Measurements from ENCODE around the gene AP2M1.

Gene AP2M1

DNA sequence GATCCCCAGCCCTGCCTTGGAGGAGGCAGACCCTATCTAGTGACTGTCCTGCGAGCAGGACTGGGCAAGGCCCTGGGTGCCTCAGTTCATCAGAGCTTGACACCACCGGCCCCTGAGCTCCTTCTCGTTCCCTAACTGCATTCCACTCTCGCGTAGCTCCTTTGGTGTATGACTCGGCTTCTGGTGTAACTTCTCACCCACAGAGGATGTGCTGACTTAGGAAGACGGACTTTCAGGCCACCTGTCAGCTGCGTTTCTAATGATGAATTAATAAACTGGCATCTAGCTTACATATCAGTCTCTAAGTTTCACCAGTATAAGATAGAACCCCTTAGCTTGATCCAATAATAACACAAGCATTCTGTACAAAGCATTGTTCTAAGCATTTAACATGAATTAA, 28.9 kb downstream of the AP2M1 start:
- no peaks in the 10 kb centered on the region for H4K20me1 ChIP-seq (ENCODE audit: insufficient read depth, low read length, poor library complexity, severe bottlenecking)

GRCh38 chr3:184209146-184209923, 34.7 kb downstream of the AP2M1 start:
- no peak overlapping the region for H2AFZ ChIP-seq (ENCODE audit: low read length)
- no peaks in the 10 kb centered on the region for H3K9me3 ChIP-seq (ENCODE audit: insufficient read depth, low read depth, low read length)
- H3K36me3 ChIP-seq (ENCODE audit: insufficient read depth, low read length): no peaks in the 10 kb centered on the region
- no peak overlapping the region for H3K4me3 ChIP-seq (ENCODE audit: low read length, poor library complexity, severe bottlenecking)
- no peaks in the 10 kb centered on the region for H3K4me1 ChIP-seq (ENCODE audit: insufficient read depth, low read length, poor library complexity, severe bottlenecking)
- no peak for TF ChIP-seq EZH2phosphoT487 (IDR thresholded peaks at IDR 0.05; ENCODE audit: borderline replicate concordance)
- TF ChIP-seq, protein P1, sequence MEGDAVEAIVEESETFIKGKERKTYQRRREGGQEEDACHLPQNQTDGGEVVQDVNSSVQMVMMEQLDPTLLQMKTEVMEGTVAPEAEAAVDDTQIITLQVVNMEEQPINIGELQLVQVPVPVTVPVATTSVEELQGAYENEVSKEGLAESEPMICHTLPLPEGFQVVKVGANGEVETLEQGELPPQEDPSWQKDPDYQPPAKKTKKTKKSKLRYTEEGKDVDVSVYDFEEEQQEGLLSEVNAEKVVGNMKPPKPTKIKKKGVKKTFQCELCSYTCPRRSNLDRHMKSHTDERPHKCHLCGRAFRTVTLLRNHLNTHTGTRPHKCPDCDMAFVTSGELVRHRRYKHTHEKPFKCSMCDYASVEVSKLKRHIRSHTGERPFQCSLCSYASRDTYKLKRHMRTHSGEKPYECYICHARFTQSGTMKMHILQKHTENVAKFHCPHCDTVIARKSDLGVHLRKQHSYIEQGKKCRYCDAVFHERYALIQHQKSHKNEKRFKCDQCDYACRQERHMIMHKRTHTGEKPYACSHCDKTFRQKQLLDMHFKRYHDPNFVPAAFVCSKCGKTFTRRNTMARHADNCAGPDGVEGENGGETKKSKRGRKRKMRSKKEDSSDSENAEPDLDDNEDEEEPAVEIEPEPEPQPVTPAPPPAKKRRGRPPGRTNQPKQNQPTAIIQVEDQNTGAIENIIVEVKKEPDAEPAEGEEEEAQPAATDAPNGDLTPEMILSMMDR (conservative IDR thresholded peaks at IDR 0.05; ENCODE audit: low read length): no peak
- no peak overlapping the region for H3K4me2 ChIP-seq (ENCODE audit: low read depth, low read length, poor library complexity, severe bottlenecking)
- H3K9ac ChIP-seq (ENCODE audit: low read depth, low read length, poor library complexity, severe bottlenecking): no peak overlapping the region
- no peaks in the 10 kb centered on the region for H3K79me2 ChIP-seq (ENCODE audit: insufficient read depth, low read length)
- H3K9me2 ChIP-seq (replicated peaks; ENCODE audit: low read depth, low read length): no peaks in the 10 kb centered on the region
- H3K27me3 ChIP-seq (ENCODE audit: insufficient read depth, low read length, poor library complexity, severe bottlenecking): no peaks in the 10 kb centered on the region
- H3F3A ChIP-seq (ENCODE audit: low read depth): no peaks in the 10 kb centered on the region
- no peaks in the 10 kb centered on the region for H4K20me1 ChIP-seq (ENCODE audit: insufficient read depth, low read length, poor library complexity, severe bottlenecking)

More for the DNA sequence above, 28.9 kb downstream of the AP2M1 start:
- TF ChIP-seq EZH2phosphoT487 (IDR thresholded peaks at IDR 0.05; ENCODE audit: borderline replicate concordance): no peak
- TF ChIP-seq, protein P1 (conservative IDR thresholded peaks at IDR 0.05; ENCODE audit: low read length): no peak
- Histone ChIP-seq H3K4me1 (ENCODE audit: insufficient read depth, low read length, poor library complexity, severe bottlenecking) (no peaks in the 10 kb centered on the region), H3K27me3 (ENCODE audit: insufficient read depth, low read length, poor library complexity, severe bottlenecking) (no peaks in the 10 kb centered on the region), H3K9me3 (ENCODE audit: insufficient read depth, low read depth, low read length) (no peaks in the 10 kb centered on the region), H3K4me2 (ENCODE audit: low read depth, low read length, poor library complexity, severe bottlenecking) (no peak overlapping the region), H3K9me2 (replicated peaks; ENCODE audit: low read depth, low read length) (no peaks in the 10 kb centered on the region), H3K79me2 (ENCODE audit: insufficient read depth, low read length) (no peaks in the 10 kb centered on the region), H3K36me3 (ENCODE audit: insufficient read depth, low read length) (no peaks in the 10 kb centered on the region), H3K4me3 (ENCODE audit: low read length, poor library complexity, severe bottlenecking) (no peak overlapping the region), H3K9ac (ENCODE audit: low read depth, low read length, poor library complexity, severe bottlenecking) (no peak overlapping the region), H3F3A (ENCODE audit: low read depth) (no peaks in the 10 kb centered on the region), H2AFZ (ENCODE audit: low read length) (no peak overlapping the region)

- no peak overlapping the region for H3K4me3 ChIP-seq (ENCODE audit: low read length, poor library complexity, severe bottlenecking)
Measured at GRCh38 chr3:184211297-184211696, 36.6 kb downstream of the AP2M1 start.

More at GRCh38 chr3:184211297-184211696, 36.6 kb downstream of the AP2M1 start:
- no peak overlapping the region for H2AFZ ChIP-seq (ENCODE audit: low read length)
- H3K79me2 ChIP-seq (ENCODE audit: insufficient read depth, low read length): no peaks in the 10 kb centered on the region
- H3K9ac ChIP-seq (ENCODE audit: low read depth, low read length, poor library complexity, severe bottlenecking): no peak overlapping the region
- TF ChIP-seq, protein P1 (conservative IDR thresholded peaks at IDR 0.05; ENCODE audit: low read length): no peak
- no peak for TF ChIP-seq EZH2phosphoT487 (IDR thresholded peaks at IDR 0.05; ENCODE audit: borderline replicate concordance)
- H3K4me2 ChIP-seq (ENCODE audit: low read depth, low read length, poor library complexity, severe bottlenecking): no peak overlapping the region
- no peaks in the 10 kb centered on the region for H4K20me1 ChIP-seq (ENCODE audit: insufficient read depth, low read length, poor library complexity, severe bottlenecking)
- H3K9me3 ChIP-seq (ENCODE audit: insufficient read depth, low read depth, low read length): no peaks in the 10 kb centered on the region
- H3K27me3 ChIP-seq (ENCODE audit: insufficient read depth, low read length, poor library complexity, severe bottlenecking): no peaks in the 10 kb centered on the region
- no peaks in the 10 kb centered on the region for H3K36me3 ChIP-seq (ENCODE audit: insufficient read depth, low read length)
- no peaks in the 10 kb centered on the region for H3K4me1 ChIP-seq (ENCODE audit: insufficient read depth, low read length, poor library complexity, severe bottlenecking)
- no peaks in the 10 kb centered on the region for H3F3A ChIP-seq (ENCODE audit: low read depth)
- no peaks in the 10 kb centered on the region for H3K9me2 ChIP-seq (replicated peaks; ENCODE audit: low read depth, low read length)
